ENCODE measurements around the gene BAHCC1.
A peak's percentile ranks its signal among the peaks of the same experiment; 100 is the strongest.

BAHCC1 gene

DNA sequence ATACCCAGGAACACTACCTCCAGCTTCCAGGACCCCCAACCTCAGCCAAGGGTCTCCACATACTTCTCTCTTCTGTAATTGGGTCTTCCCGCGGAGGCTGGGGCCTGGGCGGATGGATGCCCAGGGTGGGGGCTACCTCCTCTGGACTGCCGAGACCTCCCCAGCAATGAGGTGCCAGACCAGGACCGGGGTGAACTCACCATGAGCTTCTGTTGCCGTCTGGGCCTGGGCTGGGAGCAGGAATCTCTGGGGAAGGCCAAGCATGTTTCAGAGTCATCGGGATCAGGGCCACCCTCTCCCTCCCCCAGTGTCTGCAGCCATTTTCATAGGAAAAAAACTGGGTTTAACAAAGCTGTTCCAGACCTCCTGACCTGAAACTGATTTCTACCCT lies 10.3 kb upstream of the BAHCC1 start:
- intact Hi-C loops (cut with DNase I) = loop anchor here (1.0 to 5.0 kb wide), 2 partner anchors 39 to 42 kb away; no protein-coding TSS in a partner anchor
- DNase-seq = no peak

DNA sequence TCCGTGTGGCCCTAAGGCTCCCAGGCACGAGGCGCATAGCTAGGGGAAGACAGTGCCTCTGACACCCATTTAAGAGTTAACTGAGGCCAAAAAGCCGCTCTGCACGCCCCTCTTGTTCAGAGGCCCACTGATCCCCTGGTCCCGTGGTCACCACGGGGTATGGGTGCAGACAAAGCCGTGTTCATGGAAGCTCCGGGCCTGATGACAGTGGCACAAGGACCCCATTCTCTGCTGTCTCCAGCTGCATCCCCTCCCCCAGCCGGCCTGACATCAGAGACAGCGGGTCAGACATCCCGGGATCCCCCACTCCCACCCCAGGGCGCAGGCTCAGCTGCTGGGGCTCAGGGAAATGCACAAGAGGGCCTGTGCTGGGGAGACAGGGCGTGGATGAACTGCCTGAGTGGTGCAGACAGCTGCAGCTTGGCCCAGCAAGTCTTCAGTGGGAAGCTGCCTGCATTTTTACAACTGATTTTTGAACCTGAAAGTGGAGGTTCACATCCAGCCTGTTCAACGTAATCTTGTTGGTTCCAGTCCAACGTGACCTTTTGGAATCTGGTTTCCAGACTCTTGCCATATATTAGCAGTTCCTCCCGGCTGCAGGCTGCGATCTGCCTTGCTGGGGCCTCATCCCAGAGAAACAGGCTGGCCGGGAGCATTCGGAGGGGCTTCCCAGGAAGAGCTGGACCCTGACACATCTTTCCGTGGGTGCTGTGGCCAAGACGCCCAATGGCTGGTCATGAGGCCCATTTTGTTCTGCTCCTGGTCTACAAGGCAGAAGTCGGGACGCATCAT lies 9.7 kb upstream of the BAHCC1 start:
- intact Hi-C loops (cut with DNase I) = loop anchor here (1.0 to 5.0 kb wide), 2 partner anchors 39 to 42 kb away; no protein-coding TSS in a partner anchor
- peak; percentile 90 to 100 (median 96) for DNase-seq

DNA sequence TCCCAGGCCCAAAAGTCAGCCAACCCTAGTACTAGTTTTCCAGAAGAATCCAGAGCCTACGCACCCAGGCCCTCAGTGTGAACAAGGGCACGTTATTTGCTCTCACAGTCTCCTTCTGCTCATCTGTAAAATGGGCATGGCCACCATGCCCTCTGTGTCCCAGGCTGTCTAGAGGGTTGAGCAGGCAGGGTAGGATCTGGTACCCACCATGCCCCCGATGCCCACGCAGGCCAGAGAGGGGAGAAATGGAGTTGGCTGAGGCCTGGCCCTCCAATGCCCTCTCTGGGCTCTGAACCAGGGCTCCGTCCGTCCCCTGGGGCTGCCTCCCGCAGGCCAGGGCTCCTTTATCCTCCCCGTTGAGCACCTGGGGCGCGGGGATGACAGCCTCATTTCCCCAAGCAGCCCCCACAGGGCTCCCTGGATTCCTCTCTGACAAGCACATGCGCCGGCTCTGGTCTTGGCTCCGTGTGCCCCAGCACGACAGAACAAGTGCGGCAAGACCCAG lies 9.1 kb upstream of the BAHCC1 start:
- no peak for DNase-seq

DNA sequence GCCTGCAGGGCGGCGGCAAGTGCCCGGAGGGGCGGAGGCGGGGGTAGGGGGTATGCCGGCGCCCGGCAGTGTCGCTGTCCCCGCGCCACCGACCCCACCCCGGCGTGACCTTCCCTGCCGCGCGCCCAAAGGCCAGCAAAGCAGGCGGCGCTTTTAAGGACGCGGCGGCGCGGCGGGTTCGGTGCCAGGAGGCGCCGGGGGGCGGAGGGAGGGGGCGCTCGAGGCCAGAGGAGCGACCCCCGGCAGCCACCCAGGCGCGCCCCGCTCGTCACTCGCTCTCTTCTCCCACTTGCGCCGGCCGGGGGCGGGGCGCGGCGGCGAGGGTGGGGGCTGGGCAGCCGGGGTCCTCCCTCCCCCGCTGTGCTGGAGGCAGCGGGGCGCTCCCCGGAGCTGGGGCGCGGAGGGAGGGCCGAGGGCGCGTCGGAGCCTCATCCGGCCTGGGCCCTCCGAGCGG lies 8.6 kb upstream of the BAHCC1 start:
- DNase-seq = peak in 9 of 10 donors; percentile 58 to 96 (median 69)
- intact Hi-C loops (cut with DNase I) = loop anchor here (5.0 kb wide), 1 partner anchor 41 kb away; no protein-coding TSS in a partner anchor

More for the DNA sequence above, 9.1 kb upstream of the BAHCC1 start:
- intact Hi-C loops (cut with DNase I) = loop anchor here (5.0 kb wide), 1 partner anchor 41 kb away; no protein-coding TSS in a partner anchor

DNA sequence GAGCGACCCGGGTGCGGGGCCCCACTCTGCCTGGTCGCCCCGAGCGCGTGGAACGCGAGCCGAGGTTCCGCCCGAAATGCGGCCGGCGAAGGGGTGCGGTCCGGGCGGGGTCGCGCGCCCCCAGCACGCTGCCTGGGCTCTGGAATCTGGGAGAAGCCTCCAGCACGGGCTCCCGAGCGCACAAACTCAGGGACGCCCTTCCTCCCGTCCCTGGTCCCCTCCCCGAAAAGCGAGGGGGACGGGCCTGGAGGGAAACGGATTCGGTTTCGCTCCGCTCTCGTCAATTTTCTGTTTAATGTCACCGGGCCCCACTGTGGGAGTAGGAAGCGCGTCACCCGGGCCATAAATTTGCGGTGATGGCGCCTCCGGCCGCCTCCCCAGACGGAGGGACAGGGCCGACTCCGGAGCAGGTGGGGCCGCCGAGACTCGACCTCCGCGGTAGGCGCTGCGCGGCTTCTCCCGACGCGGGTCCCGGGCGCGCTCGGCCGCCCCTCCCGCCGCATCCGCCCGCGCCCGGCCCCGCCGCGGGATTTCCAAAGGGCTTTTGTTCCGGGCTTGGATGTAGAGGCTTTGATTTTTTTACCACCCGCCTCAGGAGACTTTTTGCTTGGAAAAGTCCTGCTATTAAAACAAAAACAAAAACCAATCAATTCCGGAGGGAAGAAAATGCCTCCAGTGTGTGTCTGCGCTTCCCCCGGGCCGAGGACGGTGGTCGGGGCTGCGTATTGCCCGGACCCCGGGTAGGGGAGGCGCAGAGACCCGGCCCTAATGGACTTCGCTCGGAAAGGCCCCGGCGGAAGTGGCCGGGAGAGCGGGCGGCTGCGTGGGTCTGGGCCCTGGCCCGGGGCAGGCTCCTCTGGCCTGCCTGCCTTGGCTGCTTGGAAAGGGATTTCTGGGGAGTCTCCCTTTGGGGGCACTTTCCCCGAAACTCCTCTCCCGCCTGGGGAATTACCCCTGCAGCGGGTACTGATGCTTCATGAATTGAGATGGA lies 7.9 kb upstream of the BAHCC1 start:
- intact Hi-C loops (cut with DNase I) = loop anchor here (5.0 kb wide), 1 partner anchor 40 kb away; no protein-coding TSS in a partner anchor
- peak in 3 of 10 donors; percentile 73 to 94 (median 86) for DNase-seq

DNA sequence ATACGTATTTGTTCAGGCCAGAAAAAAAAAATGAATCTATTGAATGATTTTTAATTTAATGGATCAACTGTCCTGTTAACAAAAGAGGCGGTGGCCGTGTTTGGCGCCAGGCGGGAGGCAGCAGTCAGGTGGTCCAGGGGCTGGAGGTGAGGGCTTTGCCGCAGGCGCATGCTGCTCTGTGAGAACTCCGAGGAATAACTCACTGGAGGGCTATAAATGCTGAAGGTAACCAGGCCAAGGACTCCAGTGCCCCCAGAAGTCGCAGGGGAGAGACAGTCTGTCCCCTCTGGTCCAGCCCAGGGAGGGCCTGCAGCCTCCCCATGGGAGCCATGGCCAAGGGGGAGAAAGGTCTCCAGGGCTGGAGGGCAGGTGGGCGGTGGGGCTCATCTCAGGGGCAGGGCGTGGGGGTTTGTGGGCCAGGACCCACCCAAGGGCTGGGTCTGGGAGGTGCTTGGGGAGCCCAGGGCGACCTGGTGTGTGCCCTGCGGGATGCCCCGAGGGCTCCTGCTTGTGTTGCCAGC lies 7.1 kb upstream of the BAHCC1 start:
- intact Hi-C loops (cut with DNase I) = loop anchor here (5.0 kb wide), 1 partner anchor 39 kb away; no protein-coding TSS in a partner anchor
- no peak for DNase-seq

GRCh38 chr17:81388612-81389367 lies 6.5 kb upstream of the BAHCC1 start:
- peak in 9 of 10 donors; percentile 53 to 95 (median 71) for DNase-seq
- intact Hi-C loops (cut with DNase I) = loop anchor here (5.0 kb wide), 1 partner anchor 39 kb away; no protein-coding TSS in a partner anchor

- intact Hi-C loops (cut with DNase I) = loop anchor here (5.0 kb wide), 1 partner anchor 38 kb away; no protein-coding TSS in a partner anchor
- DNase-seq = no peak
Observed at GRCh38 chr17:81389585-81389984, 5.7 kb upstream of the BAHCC1 start.

DNA sequence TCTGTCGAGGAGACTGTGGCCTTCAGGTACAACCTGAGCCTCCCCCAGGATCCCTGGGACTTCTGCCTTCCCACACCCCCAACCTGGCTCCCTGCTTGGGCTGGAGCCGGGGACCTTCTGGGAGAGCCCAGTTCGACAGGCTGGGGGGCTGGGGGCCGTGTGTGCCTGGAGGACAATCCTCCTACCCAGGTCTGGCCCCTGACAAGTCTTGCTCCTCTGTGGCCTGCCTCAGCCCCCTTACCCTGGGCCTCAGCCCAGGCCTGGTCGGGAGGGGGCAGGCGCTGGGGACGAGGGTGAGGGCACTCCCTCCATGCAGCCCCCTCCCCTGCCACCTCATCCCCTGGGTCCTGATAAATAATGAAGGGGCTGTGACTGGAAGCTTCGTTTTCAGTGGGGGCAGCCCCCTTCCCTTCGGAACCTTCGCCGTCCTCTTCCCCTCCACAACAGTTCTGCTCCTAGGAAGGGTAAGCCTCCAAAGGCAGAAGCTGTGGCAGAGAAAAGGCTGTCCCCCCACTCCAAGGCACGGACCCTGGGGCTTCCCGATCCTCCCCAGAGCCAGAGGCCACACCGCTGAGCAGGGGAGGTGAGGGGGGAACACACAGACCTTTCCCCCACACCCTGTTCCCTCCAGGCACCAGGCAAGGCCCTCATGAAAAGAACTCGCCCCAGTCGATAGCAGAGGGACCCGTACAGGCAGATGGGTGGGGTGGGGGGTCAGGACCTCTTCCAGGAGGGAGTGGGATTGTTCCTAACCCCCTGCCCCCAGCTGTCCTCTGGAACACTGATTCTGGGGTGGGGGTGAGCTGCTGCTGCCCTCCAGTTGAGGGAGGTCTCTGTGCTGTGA lies 5.0 kb upstream of the BAHCC1 start:
- DNase-seq = no peak
- intact Hi-C loops (cut with DNase I) = no loop called here

GRCh38 chr17:81390873-81391255 lies 4.4 kb upstream of the BAHCC1 start:
- DNase-seq = no peak
- intact Hi-C loops (cut with DNase I) = no loop called here

GRCh38 chr17:81391293-81391935 lies 3.8 kb upstream of the BAHCC1 start:
- peak in 1 of 10 donors; percentile 33 for DNase-seq
- intact Hi-C loops (cut with DNase I) = no loop called here

- intact Hi-C loops (cut with DNase I) = no loop called here
- DNase-seq = peak in 4 of 10 donors; percentile 47 to 91 (median 76)
Observed at GRCh38 chr17:81391936-81392908, 3.0 kb upstream of the BAHCC1 start.

DNA sequence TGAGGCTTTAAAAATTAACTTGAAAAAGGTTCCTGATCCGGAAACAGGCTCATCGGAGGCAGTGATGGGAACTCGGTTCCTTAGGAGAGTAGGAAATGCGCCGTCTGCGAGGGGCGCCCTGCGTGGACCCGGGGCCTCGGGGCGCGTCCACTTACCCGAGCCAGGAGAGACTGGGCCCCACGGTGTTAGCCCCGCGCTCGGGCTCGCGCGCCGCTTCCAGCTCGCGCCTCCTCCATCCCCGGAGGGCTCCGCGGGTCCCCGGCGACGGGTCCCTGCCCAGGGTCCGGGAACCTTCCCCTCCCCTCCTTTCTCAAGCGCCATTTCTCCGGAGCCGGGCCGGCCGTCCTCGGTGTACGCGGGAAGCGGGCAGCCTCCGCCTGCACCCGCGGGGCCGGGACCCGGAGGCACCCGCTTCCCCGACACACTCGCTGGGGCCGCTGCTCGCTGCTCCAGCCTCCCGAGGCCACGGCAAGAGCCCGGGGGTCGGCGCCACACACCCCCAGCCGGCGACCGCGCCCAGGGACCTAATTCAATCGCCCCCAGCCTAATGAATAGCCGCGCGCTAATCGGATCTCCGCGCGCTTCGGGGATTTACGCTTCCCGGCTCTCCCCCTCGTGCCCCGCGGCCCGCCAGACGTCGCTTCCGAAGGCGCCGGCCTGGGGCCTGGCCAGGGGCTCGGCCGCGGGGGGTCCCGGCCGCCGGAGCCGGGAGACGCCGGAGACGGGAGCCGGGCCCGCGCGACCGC lies 2.2 kb upstream of the BAHCC1 start:
- DNase-seq = peak in 3 of 10 donors; percentile 28 to 86 (median 81)
- intact Hi-C loops (cut with DNase I) = no loop called here

DNA sequence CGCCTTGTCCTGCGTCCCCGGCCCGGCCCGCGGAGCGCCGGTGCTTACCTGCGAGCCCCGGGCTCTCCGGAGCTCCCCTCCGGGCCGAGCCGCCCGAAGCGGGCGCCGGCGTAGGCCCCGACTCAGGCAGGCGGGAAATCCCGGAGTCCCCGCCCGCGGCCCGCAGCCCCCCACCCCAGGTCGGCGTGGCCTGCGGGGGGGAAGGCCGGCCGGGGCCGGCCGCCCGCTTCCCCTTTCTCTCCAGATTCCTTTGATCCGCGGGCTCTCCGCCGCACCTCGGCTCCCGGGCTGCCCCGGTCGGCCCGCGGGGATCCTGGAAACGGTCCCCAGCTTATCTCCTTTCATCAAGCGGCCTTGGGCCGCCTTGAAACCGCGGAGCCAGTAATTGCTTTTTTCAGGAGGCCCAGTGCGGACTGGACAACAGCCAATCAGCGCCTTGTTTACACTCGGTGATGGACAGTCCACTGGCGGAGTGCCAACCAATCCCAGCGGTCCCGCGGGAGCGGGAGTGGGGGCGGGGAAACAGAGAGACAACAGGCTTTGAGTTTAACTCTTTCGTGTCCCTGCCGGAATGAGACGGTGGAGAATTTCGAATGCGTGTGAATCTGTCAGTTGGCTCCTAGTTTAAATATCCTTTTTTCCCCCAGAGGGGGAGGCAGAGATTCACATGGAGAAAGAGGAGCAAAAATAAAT lies 1.4 kb upstream of the BAHCC1 start:
- peak; percentile 100 for DNase-seq
- intact Hi-C loops (cut with DNase I) = no loop called here

DNA sequence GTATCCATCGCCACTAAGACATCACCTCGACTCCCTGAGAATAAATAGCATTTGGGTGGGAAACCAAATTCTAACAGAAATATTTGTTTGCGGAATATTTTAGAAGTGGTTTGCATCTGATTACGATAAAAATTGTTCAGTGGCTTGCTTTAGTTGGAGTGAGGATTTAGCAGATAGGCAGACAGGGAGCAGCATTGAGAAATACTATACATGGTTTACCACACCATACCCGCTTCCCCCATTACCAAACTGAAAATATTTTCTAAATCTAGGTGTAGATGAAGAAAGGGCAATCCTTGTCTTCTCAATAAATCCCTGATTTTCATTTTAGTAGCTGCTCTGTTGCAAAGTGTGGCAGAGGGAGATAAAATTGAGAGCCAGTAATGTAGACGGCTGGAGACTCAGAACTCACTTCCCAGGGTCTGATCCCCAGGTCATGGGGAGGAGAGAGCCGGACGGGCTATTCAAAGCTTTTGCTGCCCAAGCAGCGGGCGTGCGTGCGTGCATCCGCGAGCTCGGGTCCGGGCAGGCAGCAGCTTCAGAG lies 808 bp upstream of the BAHCC1 start:
- intact Hi-C loops (cut with DNase I) = no loop called here
- no peak for DNase-seq

All from posterior cingulate gyrus (tissue), 11 donors.